SU-DHL-6 (cell line): Measurements from ENCODE around the gene DNMT3A.

Source experiments
- H2AFZ ChIP-seq: fragments of 200-600 bp; sonication (generic); 2 replicates; pipeline ENCODE4 v1.6.1; 2014; ENCODE audit warnings: low read depth, mild to moderate bottlenecking, moderate library complexity, mixed read lengths, antibody characterized with exemption, low read length; ENCODE audit not compliant: severe bottlenecking
- H3F3A ChIP-seq: fragments of 200-600 bp; shearing (Covaris generic); 2 replicates; pipeline ENCODE4 v1.6.0; 2016; ENCODE audit warnings: antibody characterized with exemption, mild to moderate bottlenecking; ENCODE audit not compliant: insufficient read depth
- H3K27ac ChIP-seq: fragments of 200-600 bp; sonication (generic); 2 replicates; pipeline ENCODE4 v1.5.1; 2016; ENCODE audit warnings: low read depth, mild to moderate bottlenecking, low read length, moderate library complexity, mixed read lengths
- H3K27me3 ChIP-seq: fragments of 200-600 bp; sonication (generic), shearing (Covaris generic); 2 replicates; pipeline ENCODE4 v1.6.0; 2014; ENCODE audit warnings: mild to moderate bottlenecking, low read length
- H3K36me3 ChIP-seq: fragments of 200-600 bp; sonication (generic); 2 replicates; pipeline ENCODE4 v1.6.1; 2014; ENCODE audit warnings: mild to moderate bottlenecking, low read length, mixed read lengths
- H3K4me2 ChIP-seq: fragments of 300-600, 200-600 bp; shearing (Covaris generic), sonication (generic); 2 replicates; pipeline ENCODE4 v1.6.0; 2014; ENCODE audit warnings: low read length, low read depth, mild to moderate bottlenecking; ENCODE audit not compliant: poor library complexity, severe bottlenecking
- H3K4me3 ChIP-seq: fragments of 200-600 bp; sonication (generic); 2 replicates; pipeline ENCODE4 v1.5.1; 2014; ENCODE audit warnings: antibody characterized with exemption, low read length, mild to moderate bottlenecking, mixed read lengths; ENCODE audit not compliant: insufficient read depth, poor library complexity, severe bottlenecking
- H3K79me2 ChIP-seq: fragments of 200-600 bp; sonication (generic); 2 replicates; pipeline ENCODE4 v1.6.1; 2014; ENCODE audit warnings: mild to moderate bottlenecking, low read length, moderate library complexity; ENCODE audit not compliant: insufficient read depth
- H3K9ac ChIP-seq: fragments of 200-600 bp; sonication (generic); 2 replicates; pipeline ENCODE4 v1.7.0; 2014; ENCODE audit warnings: mild to moderate bottlenecking, low read length
- H3K9me2 ChIP-seq: fragments of 200-600 bp; sonication (generic); replicated peaks from 2 replicates; pipeline ENCODE4 v1.6.1; 2014; ENCODE audit warnings: low read length; ENCODE audit not compliant: insufficient read depth
- H3K9me3 ChIP-seq: fragments of 200-600 bp; sonication (generic); 2 replicates; pipeline ENCODE4 v1.6.1; 2014; ENCODE audit warnings: low read length, mixed read lengths; ENCODE audit not compliant: insufficient read depth
- H4K20me1 ChIP-seq: fragments of 200-600 bp; sonication (generic); 2 replicates; pipeline ENCODE4 v1.6.1; 2014; ENCODE audit warnings: low read depth, mild to moderate bottlenecking, antibody characterized with exemption, low read length, moderate library complexity, mixed read lengths
- EZH2phosphoT487 ChIP-seq: fragments of 200-600 bp; sonication (generic), shearing (Covaris generic); conservative IDR thresholded peaks from 2 replicates; pipeline ENCODE4 v1.6.1; 2018; ENCODE audit warnings: mild to moderate bottlenecking, antibody characterized with exemption, low read length, moderate library complexity, mixed read lengths
- TF ChIP-seq, protein P1 (sequence below): fragments of 200-600 bp; sonication (generic); IDR thresholded peaks from one replicate; pipeline ENCODE4 v1.5.1; 2017; ENCODE audit warnings: antibody characterized with exemption, mild to moderate bottlenecking, low read length, moderate library complexity; ENCODE audit not compliant: insufficient read depth, poor library complexity, severe bottlenecking

Gene DNMT3A

GRCh38 chr2:25295621-25296020 lies 46.1 kb downstream of the DNMT3A start:
- Histone ChIP-seq H3K27me3 (no peaks in the 10 kb centered on the region), H3K27ac (peak overlapping the region; percentile 67)
- no peak for TF ChIP-seq EZH2phosphoT487
- TF ChIP-seq, protein P1, sequence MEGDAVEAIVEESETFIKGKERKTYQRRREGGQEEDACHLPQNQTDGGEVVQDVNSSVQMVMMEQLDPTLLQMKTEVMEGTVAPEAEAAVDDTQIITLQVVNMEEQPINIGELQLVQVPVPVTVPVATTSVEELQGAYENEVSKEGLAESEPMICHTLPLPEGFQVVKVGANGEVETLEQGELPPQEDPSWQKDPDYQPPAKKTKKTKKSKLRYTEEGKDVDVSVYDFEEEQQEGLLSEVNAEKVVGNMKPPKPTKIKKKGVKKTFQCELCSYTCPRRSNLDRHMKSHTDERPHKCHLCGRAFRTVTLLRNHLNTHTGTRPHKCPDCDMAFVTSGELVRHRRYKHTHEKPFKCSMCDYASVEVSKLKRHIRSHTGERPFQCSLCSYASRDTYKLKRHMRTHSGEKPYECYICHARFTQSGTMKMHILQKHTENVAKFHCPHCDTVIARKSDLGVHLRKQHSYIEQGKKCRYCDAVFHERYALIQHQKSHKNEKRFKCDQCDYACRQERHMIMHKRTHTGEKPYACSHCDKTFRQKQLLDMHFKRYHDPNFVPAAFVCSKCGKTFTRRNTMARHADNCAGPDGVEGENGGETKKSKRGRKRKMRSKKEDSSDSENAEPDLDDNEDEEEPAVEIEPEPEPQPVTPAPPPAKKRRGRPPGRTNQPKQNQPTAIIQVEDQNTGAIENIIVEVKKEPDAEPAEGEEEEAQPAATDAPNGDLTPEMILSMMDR: no peak

DNA sequence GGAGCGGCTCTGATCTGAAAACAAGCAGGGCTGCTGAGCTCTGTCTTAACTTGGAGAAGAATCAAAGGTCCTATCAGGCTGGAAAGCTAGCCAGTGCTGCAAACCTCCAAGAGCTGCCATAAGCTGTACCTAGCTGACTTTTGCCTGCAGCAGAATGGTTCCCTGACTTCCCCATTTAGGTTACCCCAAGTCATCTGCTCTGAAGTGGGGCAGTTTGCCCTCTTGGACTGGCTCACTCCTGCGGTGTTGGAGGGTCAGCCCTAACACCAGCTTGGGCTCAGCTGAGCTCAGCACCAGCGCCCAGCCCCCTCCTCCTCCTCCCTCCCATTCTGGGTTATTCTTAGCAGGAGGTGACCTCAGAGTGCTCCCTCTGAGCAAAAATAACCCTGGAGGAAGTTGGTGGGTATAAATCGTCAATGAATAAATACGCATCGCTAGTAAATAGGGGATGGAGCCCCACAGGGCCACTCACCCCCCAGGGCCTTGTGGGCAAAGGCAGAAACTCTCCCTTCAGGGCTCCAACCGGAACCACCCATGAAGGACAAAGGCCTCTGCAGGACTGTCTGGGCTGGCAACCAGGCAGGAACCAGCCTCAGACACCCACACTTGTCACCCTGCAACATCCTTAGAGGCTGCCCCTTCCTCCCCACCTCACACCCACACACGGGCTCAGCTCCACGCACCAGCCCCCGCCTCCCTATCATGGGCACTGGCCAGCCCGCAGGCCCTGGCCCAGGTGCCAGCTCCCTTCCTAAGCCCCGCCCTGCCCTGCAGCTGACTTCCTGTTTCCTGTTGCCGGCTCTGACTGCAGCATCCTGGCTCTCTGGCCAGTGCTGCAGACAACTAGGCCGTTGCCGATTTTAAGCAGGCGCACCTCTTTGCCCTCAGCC lies 46.9 kb downstream of the DNMT3A start:
- Histone ChIP-seq H3K27ac (peak overlapping the region; percentile 67), H3F3A (peaks cover 6% of the 10 kb centered on the region), H3K79me2 (no peaks in the 10 kb centered on the region), H2AFZ (peak overlapping the region; percentile 78), H4K20me1 (no peaks in the 10 kb centered on the region), H3K9me3 (no peaks in the 10 kb centered on the region), H3K4me2 (peak overlapping the region; percentile 45), H3K4me3 (no peak overlapping the region), H3K9me2 (no peaks in the 10 kb centered on the region), H3K36me3 (no peaks in the 10 kb centered on the region), H3K27me3 (no peaks in the 10 kb centered on the region), H3K9ac (peak overlapping the region; percentile 37)
- TF ChIP-seq, protein P1: no peak
- TF ChIP-seq EZH2phosphoT487: no peak

More at GRCh38 chr2:25295621-25296020, 46.1 kb downstream of the DNMT3A start:
- no peaks in the 10 kb centered on the region for H3K36me3 ChIP-seq
- H3K4me2 ChIP-seq: peak overlapping the region; percentile 45
- no peaks in the 10 kb centered on the region for H3K9me3 ChIP-seq
- peaks cover 6% of the 10 kb centered on the region for H3F3A ChIP-seq
- no peaks in the 10 kb centered on the region for H3K79me2 ChIP-seq
- H4K20me1 ChIP-seq: no peaks in the 10 kb centered on the region
- no peak overlapping the region for H3K4me3 ChIP-seq
- H2AFZ ChIP-seq: peak overlapping the region; percentile 78
- peak overlapping the region; percentile 37 for H3K9ac ChIP-seq
- no peaks in the 10 kb centered on the region for H3K9me2 ChIP-seq

- no peaks in the 10 kb centered on the region for H3K79me2 ChIP-seq
- H3K27ac ChIP-seq: peak overlapping the region; percentile 67
- H4K20me1 ChIP-seq: no peaks in the 10 kb centered on the region
- H3K9ac ChIP-seq: no peak overlapping the region
- H3K27me3 ChIP-seq: no peaks in the 10 kb centered on the region
- no peak overlapping the region for H3K4me2 ChIP-seq
- H2AFZ ChIP-seq: peak overlapping the region; percentile 78
- H3K9me3 ChIP-seq: no peaks in the 10 kb centered on the region
- peaks cover 6% of the 10 kb centered on the region for H3F3A ChIP-seq
- H3K4me3 ChIP-seq: no peak overlapping the region
- TF ChIP-seq EZH2phosphoT487: no peak
- TF ChIP-seq, protein P1: no peak
- H3K9me2 ChIP-seq: no peaks in the 10 kb centered on the region
- no peaks in the 10 kb centered on the region for H3K36me3 ChIP-seq
Measured at GRCh38 chr2:25293958-25294562, 47.7 kb downstream of the DNMT3A start.
